T-helper 22 cell (primary cell): ENCODE results near the gene UNC93B1.
"Not testable (repeated sequence)": the region's sequence is repeated elsewhere in the genome, so short reads cannot be mapped to it uniquely, and the experiment has no call there.

Experiments used
- DNase-seq: peaks from one replicate; pipeline ENCODE4 v3.0.0-alpha.2; 2020; ENCODE audit warnings: low read depth

Gene UNC93B1

DNA sequence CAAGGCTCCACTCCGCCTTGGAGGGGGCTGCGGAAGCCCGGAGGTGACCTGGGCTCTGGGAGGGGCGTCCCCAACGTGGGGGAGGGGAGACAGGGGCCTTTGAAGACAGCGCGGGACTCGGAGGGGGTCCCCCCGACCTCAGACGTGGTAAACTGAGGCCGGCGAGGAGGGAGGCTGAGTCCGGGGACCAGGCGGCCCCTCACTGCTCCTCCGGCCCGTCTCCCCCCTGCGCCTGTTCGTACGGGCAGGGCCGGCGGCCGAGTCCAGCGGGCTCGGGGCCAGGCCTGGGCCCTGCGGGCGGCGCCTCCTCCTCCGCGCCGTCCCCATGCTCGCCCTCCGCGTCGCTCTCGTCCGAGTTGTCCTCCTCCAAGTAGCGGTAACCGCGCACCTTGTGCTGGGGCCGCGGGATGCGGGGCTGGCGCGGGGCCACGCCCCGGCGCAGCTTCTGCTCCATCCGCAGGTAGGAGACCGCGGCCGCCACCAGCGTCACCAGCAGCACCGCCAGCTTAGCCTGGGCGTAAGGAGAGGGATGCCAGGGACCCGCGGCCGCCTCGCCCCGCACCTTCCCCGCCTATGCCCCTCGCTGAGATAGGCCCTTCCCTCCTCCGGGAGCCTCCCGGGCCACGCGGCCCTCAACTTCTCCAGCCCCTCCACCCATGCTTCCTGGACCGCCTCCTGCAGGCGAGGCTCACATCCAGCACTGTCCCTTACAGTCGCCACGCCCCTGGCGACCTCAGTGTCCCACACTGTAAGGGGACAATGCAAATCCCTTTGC is 12.4 kb downstream of the UNC93B1 start:
- not testable (repeated sequence) for DNase-seq

DNA sequence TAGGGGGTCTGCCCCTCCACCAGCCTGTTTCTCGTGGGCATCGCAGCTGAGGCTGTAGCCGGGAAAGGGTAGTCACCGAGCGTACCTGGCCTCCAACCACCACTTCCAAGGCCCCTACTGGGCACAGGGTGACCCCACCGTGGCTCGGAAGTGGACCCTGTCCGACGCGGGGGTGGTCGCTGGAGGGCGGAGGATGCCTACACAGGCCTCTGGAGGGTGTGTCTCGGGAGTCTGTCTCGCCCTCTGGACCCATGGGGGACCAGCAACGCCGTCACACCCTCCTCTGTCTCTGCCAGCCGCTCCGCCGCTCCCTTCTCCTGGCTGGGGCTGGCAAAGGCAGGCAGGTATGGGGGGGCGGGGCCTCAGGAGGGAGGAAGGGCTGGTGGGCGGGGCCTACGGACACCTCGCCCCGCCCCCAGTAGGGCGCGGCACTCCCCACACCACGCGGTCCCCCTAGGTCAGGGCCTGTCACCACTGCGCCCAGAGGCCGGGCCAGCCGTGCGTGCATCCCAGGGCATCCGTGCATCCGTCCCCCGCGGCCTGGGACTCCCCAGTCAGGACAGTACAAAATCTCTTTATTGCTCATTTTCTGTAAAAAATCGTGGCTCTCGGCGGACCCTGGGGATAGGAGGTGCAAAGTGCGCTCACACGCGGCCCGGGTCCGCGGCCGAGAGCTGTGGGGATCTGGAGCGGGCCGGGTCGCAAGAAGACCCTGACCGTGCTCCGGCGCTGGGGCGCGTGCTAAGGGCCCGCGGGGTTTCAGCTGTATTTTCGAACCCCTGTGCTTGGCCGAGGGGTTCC is 13.2 kb downstream of the UNC93B1 start:
- DNase-seq = not testable (repeated sequence)

DNA sequence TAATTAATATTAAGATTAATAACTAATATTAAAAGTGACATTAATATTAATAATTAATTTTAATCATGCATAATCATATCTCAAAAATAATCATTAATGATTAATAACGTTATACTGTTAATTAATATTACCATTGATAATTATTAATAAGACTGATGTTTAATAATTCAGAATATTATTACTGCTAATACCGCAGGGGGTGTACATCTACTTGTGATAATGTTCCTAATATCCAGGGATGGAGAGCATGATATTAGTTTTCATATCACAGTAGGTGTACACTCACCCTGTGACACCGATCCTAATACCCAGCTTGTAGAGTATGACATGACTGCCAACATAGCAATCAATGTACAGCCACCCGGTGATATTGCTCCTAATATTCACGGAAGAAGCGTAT is 18.6 kb downstream of the UNC93B1 start:
- not testable (repeated sequence) for DNase-seq

DNA sequence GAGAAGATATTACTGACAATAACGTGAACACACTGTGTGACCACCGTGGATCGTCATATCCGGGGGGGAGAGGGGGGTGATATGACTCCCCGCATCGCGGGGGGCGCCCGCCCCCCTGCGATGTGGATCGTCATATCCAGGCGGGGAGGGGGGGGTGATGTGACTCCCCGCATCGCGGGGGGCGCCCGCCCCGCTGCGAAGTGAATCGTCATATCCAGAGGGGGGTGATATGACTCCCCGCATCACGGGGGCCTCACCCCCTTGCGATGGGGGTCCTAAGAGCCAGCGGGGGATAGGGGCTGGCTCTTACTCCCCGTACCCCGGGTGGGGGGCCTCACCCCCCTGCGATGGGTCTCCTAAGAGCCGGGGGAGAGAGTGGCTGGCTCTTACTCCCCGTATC is 19.9 kb downstream of the UNC93B1 start:
- no peak for DNase-seq

DNA sequence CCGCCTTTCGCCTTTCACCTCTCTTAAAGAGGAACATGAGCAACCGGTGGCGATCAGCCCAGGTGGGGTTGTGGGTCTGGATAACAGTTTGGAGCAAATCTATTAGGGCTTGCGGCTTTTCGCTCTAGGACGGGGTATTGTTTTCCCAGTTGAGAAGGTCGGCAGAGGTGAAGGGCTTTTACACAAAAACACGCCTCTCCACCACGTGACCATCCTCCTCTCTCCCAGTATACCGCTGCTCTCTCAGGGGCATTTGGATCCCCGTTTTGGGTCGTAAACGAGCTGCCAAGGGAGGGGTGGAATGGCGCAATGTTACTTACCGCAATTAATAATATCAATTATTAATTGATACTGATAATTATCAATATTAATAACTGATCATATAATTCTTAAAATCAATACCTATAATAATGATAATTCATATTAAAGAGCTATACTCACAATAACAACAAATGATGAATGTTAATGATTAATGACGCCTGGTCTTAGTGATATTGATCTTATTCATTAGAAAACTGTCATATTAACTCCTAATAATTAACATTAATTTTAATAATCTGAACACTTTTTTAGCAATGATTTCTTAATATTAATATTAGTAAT is 21.5 kb downstream of the UNC93B1 start:
- not testable (repeated sequence) for DNase-seq

DNA sequence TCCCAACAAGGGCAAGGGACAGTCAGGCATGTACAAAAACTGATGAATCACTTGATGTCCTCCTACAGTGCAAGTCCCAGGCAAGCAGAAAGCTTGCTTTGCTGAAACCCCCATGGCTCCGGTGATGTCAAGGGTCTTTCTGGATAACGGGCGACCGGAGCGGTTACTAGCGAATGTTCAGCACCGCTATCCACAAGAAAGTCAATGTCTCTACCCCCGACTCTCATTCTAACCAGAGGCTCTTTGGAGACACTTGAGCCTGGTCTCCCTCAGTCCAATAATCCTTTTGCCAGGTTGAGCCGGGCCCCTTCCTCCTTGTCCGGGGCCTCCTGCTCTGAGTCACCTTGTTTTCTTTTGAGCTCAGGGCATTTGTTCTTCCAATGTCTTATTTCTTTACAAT is 22.7 kb downstream of the UNC93B1 start:
- DNase-seq = not testable (repeated sequence)

DNA sequence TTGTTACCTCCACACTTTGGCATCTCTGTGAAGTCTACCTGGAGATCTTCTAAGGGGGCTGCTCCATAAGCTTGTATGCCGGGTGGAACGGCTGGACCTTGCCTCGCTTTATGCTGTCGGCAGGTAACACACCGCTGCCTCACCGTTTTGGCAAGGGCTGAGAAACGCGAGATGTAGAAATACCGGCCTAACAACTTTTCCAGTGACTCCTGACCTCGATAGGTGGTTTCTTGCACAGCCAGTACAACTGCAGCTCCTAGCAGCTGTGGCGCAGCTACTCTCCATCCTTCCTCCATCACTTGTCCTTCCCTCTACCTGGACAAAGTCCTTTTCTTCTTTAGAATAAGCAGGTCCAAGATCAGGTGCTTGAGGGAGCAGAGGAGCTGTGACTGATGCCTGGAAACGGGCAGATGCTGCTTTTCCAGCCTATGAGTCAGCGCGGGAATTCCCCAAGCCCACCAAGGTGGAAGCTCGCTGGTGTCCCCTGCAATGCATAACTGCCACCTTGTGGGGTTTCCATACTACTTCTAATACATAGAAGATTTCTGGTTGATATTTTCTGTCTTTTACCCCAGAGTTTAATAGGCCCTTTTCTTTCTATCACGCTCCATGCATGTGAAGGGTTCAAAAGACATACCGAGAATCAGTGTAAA is 25.0 kb downstream of the UNC93B1 start:
- DNase-seq = not testable (repeated sequence)

DNA sequence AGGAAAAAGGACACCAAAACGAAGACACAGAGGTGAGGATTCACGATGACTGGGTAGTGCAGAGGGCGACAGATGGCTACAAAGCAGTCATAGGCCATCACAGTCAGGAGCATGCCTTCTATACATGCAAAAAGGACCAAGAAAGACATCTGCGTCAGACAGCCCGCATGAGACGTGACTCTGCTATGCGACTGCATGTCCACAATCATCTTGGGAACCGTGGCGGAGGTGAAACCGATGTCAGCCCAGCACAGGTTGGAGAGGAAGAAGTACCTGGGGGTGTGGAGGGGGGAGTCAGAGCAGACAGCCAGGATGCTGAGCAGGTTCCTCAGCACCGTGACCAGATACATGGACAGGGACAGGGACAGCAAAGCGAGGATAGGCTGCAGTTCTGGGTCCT is 29.2 kb downstream of the UNC93B1 start:
- DNase-seq = not testable (repeated sequence)

DNA sequence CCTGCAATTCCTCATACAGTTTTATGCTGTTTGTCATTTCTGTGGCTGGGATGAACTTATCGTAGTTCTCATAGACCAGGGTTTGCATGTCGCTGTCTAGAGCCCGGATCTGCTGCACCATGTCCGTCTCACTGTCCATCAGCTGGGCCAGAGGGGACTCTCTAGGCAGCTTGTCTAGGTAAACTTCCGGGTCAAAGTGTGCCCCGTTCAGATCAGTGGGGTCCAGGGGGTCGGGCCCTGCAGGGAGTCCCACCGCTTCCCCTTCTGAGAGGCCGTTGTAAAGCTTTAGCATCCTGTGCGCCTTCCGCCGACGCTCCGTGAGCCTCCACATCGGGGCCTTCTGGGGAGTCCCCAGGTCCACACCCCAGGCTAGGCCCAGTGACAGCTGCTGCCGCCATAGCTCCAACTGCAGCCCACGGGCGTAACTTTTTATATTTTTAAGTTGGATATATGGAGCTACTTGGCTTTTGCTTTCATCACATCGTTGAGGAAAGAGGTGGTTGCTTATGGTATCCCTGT is 38.0 kb downstream of the UNC93B1 start:
- not testable (repeated sequence) for DNase-seq

DNA sequence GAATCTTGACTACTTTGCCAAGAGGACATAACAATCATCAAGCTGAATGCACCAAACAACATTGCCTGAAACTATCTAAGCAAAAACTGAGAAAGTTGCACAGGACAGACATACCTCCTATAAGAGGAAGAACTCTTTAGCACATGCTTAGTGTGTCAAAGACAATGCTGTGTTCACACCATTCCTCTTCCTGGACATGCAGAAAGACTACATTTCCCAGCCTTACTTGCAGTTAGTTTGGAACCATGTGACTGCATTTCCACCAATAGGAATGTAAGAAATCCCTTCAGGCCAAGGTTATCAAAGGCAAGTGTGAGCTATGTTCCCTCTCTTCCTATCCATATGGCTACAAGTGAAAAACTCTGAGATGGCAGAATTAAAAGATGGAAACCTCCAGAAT is 39.2 kb downstream of the UNC93B1 start:
- not testable (repeated sequence) for DNase-seq

DNA sequence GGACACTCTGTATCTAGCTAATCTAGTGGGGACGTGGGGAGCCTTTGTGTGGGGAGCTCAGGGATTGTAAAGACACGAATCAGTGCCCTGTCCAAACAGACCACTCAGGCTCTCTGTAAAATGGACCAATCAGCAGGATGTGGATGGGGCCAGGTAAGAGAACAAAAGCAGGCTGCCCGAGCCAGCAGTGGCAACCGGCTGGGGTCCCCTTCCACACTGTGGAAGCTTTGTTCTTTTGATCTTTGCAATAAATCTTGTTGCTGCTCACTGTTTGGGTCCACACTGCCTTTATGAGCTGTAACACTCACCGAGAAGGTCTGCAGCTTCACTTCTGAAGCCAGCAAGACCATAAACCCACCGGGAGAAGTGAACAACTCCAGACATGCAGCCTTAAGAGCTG is 40.0 kb downstream of the UNC93B1 start:
- not testable (repeated sequence) for DNase-seq

DNA sequence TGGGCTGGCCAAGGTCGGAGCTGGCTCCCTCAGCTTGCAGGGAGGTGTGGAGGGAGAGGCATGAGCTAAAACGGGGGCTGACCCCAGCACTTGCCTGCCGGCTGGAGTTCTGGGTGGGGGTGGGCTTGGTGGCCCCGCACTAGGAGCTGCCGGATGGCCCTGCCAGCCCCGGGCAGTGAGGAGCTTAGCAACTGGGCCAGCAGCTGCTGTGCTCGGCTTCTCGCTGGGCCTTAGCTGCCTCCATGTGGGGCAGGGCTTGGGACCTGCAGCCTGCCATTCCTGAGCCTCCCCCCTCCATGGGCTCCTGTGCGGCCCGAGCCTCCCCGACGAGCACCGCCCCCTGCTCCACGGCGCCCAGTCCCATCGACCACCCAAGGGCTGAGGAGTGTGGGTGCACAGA is 40.7 kb downstream of the UNC93B1 start:
- DNase-seq = not testable (repeated sequence)

DNA sequence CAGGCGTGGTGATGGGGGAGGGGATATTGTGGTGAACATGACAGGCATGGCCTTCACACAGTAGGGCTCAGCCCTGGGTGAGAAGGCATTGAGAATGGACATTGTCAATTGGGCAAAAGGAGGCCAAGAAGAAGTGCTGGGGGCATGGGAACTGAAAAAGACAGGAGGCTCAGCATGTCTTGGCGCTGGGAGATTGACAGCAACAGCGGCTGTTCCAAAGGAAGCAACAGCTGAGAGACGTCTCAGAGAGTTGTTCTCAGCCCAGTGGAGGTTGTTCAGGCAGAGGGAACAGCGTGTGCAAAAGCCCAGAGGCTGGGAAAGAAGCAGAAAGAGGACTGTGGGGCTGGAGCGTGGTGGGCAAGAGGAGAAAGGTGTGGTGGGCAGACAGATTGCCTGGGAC is 47.7 kb downstream of the UNC93B1 start:
- DNase-seq = not testable (repeated sequence)

DNA sequence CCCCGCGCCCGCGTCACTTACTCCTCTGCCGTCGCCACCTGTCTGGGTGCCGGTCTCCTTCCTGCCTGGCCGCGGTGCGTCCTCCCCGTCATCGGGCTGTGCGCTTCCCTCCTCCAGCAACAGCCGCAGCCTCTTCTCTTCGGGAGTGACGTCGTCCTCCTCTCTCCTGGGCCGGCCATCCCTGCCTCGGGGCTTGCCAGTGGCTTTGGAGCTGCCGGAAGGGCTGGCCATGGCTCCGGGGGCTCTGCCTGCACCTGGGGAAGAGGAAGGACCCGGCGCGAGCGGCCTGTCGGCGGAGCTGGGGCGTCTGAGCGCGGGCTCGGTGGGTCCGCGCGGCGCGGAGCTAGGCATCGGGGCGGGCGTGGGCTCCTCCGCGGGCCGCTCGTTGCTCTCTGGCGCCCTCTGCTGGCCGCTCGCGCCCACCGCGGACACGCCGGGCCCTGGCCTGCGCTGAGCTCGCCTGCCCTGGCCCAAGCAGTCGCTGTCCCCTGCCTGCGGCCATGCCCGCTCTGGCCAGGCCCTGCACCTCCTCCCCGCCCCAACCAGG is 48.4 kb downstream of the UNC93B1 start:
- peak; percentile 25 for DNase-seq

DNA sequence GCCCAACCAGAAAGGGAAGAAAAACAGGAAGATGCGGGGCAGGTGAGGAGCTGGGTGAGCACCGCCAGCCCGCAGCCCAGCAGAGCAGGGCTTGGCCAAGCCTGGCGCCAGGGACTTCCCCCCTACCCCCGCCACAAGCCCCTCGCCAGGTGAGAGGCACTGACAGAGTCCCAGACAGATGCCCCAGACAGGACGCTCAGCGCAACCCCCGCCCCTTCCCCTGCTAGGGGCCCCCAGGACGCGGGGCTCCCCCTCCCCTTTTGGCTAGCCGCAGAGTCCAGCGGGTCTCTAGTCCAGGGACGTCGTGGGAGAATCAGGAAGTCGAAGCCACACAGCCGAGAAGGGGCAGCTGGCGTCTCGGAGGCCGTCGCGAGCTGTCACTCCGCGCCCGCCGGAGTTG is 48.9 kb downstream of the UNC93B1 start:
- DNase-seq = not testable (repeated sequence)

DNA sequence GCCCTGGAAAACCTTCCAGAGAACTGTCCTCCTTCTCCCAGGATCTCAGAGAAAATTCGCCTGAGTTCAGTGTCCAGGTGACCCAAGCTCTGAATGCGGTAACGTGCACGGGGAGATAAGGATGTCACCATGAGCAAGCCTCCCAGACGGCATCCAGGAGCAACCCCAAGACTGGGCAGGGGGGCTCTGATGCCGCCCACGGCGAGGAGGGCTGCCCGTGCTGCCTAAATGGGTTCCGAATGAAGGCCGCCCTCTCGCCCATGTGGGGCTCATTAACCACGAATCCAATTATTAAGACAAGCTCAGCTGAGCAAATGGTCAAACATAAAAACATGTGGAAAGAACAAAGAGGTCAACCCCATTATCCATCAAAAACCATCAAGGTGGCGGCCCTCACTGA is 49.6 kb downstream of the UNC93B1 start:
- not testable (repeated sequence) for DNase-seq

DNA sequence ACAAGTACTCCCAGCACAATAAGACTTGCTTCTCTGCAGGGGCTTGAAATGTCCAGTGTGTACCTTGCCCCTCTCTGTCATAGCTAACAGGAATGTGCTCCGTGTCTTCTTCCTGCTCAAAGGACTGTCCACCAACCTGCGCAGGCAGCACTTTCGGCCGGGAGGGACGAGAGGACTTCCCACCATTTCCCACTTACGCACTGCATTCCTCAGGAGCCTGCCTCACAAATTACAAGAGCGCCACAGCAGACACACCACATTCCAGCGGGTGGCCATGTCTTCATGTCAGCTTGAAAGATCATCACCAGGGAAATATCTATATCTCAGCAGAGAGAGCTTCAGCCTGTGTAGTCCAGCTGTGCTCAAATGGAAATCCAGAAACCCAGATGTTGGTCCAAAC is 53.2 kb downstream of the UNC93B1 start:
- not testable (repeated sequence) for DNase-seq

DNA sequence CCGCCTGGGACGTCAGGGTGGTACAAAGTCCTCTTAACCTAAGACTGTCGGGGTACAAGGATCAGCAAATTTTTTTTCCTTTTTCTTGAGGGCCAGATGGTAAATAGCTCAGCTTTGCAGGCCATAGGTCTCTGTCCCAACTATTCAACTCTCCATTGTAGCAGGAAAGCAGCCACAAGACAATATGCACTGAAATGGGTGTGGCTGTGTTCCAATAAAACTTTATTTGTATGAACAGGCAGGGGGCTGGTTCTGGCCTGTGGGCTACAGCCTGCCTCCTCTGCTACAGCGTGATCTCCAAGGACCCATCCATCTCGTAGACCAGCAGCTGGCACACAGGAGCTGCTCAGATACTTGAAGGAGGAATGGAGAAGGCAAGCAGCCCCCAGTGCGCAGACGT is 56.1 kb downstream of the UNC93B1 start:
- not testable (repeated sequence) for DNase-seq

DNA sequence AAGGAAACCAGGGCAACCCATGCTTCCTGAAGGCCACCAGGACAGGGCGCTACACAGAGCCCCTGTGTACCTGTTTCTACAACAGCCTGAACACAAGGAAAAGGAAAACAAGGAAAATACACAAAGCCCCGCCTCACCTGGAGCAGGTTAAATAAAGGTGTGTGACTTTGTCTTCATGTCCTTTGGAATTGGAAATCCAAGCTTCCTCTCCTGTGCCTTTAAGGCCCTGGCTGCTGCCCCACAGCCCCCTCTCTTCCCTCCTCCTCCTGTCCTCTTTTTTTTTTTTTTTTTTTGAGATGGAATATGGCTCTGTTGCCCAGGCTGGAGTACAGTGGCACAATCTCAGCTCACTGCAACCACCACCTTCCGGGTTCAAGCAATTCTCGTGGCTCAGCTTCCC is 57.5 kb downstream of the UNC93B1 start:
- DNase-seq = not testable (repeated sequence)

DNA sequence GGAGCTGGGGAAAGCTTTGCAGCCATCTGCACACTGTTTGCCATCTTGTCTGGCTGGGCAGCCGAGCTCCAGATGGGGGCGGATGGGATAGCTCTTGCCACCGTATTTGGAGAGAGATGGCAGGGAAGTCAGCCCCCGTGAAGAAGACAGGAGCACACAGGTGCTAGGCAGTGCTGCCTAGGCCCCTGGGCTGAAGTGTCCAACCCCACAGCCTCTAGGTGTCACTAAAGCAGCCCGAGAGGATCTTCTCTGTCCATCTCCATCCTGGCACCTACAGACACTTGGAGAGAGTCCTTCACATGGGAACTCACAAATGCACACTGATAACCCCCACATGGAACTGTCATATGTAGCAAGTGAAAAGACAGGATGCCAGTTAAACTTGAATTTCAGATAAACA is 60.5 kb downstream of the UNC93B1 start:
- DNase-seq = not testable (repeated sequence)
